ENCODE data around the gene DNAJB13.

DNA sequence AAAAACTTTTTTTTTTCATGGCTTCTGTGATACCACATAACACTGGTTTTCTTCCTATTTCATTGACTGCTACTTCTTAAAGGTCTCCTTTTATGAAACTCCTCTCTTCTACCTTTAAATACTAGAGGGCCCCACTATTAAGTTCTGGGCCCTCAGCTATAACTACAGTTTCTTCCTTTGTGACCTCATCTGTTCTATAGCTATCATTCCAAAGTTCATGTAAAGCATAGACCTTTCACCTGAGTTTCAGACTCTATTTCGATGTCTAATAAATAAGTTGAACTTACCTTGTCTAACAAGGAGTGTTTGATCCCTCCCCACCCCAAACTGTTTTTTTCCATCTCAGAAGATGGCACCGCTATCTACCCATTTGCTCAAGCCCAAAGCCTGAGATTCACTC lies 38.8 kb upstream of the DNAJB13 start:
- no peak for TF ChIP-seq EZH2 (IDR thresholded peaks at IDR 0.05)
- no peak for TF ChIP-seq POLR2AphosphoS5 (IDR thresholded peaks at IDR 0.05; ENCODE audit: borderline replicate concordance, low read depth, low read length)

Measured in SK-N-MC (cell line).